HCT116 (cell line): Measurements from ENCODE around the gene GPAT2.
"Not testable (repeated sequence)": the region's sequence is repeated elsewhere in the genome, so short reads cannot be mapped to it uniquely, and the experiment has no call there.

Experiments used
- EZH2 ChIP-seq: fragments of 200-600 bp; sonication (generic); IDR thresholded peaks from 2 replicates; pipeline ENCODE4 v1.6.1; 2017; ENCODE audit warnings: antibody characterized with exemption, mixed run types
- EZH2phosphoT487 ChIP-seq: fragments of 200-600 bp; IDR thresholded peaks from 2 replicates; pipeline ENCODE4 v1.6.1; 2018; ENCODE audit warnings: antibody characterized with exemption, borderline replicate concordance
- FOSL1 ChIP-seq: IDR thresholded peaks from 2 replicates; pipeline ENCODE4 v1.6.1; 2012; ENCODE audit warnings: low read depth
- JUND ChIP-seq: IDR thresholded peaks from 2 replicates; pipeline ENCODE4 v1.6.1; 2012
- POLR2A ChIP-seq: IDR thresholded peaks from 2 replicates; pipeline ENCODE4 v1.7.0; 2011; ENCODE audit warnings: borderline replicate concordance; ENCODE audit not compliant: insufficient read depth, insufficient read length; ENCODE audit errors: extremely low read depth
- REST ChIP-seq: IDR thresholded peaks from 2 replicates; pipeline ENCODE4 v1.6.1; 2012; ENCODE audit warnings: low read depth
- SIN3A ChIP-seq: IDR thresholded peaks from 2 replicates; pipeline ENCODE4 v1.6.1; 2012; ENCODE audit warnings: low read depth
- SRF ChIP-seq: IDR thresholded peaks from 2 replicates; pipeline ENCODE4 v1.6.1; 2012; ENCODE audit warnings: low read depth
- TCF7L2 ChIP-seq: IDR thresholded peaks from 2 replicates; pipeline ENCODE4 v1.7.0; 2011; ENCODE audit warnings: borderline replicate concordance, inconsistent platforms; ENCODE audit not compliant: insufficient read depth, insufficient read length; ENCODE audit errors: extremely low read depth
- YY1 ChIP-seq: IDR thresholded peaks from 2 replicates; pipeline ENCODE4 v1.6.1; 2011; ENCODE audit warnings: low read length, low read depth, moderate library complexity, mild to moderate bottlenecking; ENCODE audit not compliant: insufficient replicate concordance; ENCODE audit errors: extremely low read depth
- ZFX ChIP-seq: fragments of 450-650 bp; IDR thresholded peaks from 2 replicates; pipeline ENCODE4 v1.6.1; 2017
- TF ChIP-seq, protein P1 (sequence below), 3 experiments: fragments of 200-600 bp in 1 of 3; sonication (generic) in 1 of 3; IDR thresholded peaks in 2 of 3; conservative IDR thresholded peaks in 1 of 3; 2 replicates each; pipeline ENCODE4 v1.5.1; 2012 to 2017; ENCODE audit warnings: low read depth in 2 of 3, low read length in 2 of 3, antibody characterized with exemption in 1 of 3, borderline replicate concordance in 1 of 3, control low read depth in 1 of 3, mild to moderate bottlenecking in 1 of 3, mixed read lengths in 1 of 3, mixed run types in 1 of 3, moderate library complexity in 1 of 3; ENCODE audit not compliant: insufficient read depth in 1 of 3
- TF ChIP-seq, protein P2 (sequence below): IDR thresholded peaks from 2 replicates; pipeline ENCODE4 v1.6.1; 2012

- TF ChIP-seq, protein P1, sequence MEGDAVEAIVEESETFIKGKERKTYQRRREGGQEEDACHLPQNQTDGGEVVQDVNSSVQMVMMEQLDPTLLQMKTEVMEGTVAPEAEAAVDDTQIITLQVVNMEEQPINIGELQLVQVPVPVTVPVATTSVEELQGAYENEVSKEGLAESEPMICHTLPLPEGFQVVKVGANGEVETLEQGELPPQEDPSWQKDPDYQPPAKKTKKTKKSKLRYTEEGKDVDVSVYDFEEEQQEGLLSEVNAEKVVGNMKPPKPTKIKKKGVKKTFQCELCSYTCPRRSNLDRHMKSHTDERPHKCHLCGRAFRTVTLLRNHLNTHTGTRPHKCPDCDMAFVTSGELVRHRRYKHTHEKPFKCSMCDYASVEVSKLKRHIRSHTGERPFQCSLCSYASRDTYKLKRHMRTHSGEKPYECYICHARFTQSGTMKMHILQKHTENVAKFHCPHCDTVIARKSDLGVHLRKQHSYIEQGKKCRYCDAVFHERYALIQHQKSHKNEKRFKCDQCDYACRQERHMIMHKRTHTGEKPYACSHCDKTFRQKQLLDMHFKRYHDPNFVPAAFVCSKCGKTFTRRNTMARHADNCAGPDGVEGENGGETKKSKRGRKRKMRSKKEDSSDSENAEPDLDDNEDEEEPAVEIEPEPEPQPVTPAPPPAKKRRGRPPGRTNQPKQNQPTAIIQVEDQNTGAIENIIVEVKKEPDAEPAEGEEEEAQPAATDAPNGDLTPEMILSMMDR (IDR thresholded peaks at IDR 0.05 in 2 of 3, conservative IDR thresholded peaks at IDR 0.05 in 1 of 3; ENCODE audit: borderline replicate concordance in 1 of 3, insufficient read depth in 1 of 3, low read depth in 2 of 3, low read length in 2 of 3): not testable (repeated sequence)
- TF ChIP-seq ZFX, EZH2phosphoT487, EZH2, YY1, POLR2A, SIN3A, JUND, TCF7L2, FOSL1, REST, SRF: not testable (repeated sequence)
- TF ChIP-seq, protein P2, sequence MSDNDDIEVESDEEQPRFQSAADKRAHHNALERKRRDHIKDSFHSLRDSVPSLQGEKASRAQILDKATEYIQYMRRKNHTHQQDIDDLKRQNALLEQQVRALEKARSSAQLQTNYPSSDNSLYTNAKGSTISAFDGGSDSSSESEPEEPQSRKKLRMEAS: not testable (repeated sequence)
Observed at GRCh38 chr2:96012086-96012791, 22.5 kb downstream of the GPAT2 start.
